ENCODE measurements around the gene TGM3. TPM values are rescaled to one million over a fixed set of nuclear protein-coding genes. Genes with fewer than 3 reads are reported as not detected.
A peak's percentile ranks its signal among the peaks of the same experiment; 100 is the strongest.

TGM3 gene
- total RNA-seq, 1 experiment from 2014 or later = not detected

DNA sequence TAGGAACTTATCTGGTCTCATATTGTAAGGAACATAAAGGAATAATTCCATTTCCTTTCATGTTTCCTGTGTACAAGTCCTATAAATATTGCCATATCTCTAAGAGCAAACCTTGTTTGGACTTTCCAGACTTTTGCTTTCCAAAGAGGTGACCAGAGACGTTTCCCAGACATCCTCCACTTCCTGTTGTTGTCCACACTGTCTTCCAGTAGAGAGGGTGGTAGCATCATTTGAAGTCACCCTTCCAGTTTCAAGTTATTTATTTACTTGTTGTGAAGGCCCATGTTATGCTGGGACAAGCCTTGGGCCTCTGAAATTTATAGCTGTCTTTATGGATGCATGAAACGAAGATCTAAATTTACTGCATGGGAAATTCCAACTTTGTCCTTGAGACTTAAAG, 10.6 kb upstream of the TGM3 start:
- no peak for DNase-seq (ENCODE audit: low read depth)

DNA sequence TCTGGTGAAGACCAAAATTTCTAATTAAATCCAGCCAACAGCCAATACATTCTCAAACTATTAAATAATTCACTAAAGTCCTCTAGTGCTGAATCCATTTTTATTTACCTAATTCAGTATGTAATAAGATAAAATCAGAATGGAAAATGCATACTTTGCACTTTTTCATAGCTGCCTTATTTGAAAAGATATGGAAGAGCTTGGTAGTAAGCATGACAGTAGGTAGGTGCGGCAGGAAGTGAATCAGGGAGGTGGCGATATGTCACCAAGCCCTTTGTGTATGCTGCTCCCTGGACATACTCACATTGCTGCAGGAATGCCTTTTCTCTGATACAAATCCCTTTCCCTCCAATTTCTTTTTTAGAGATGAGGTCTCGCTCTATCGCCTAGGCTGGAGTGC, 10.2 kb upstream of the TGM3 start:
- DNase-seq (ENCODE audit: low read depth) = no peak

DNA sequence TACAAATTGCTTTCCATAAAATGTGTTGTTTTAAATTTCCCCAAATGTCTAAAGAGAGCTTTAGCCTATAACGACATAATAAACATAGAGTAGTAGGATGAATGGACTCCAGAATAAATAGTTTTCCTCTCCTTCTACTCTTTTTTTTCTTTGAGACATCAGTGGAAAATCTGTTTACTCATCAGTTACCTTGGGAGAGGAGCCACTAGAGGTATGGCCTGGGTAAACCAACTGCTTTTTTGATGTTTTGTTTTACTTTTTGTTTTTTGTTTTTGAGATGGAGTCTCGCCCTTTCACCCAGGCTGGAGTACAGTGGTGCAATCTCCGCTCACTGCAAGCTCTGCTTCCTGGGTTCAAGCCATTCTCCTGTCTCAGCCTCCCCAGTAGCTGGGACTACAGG, 8.3 kb upstream of the TGM3 start:
- DNase-seq (ENCODE audit: low read depth) = no peak

GRCh38 chr20:2289475-2289874, 6.3 kb upstream of the TGM3 start:
- no peak for DNase-seq (ENCODE audit: low read depth)

DNA sequence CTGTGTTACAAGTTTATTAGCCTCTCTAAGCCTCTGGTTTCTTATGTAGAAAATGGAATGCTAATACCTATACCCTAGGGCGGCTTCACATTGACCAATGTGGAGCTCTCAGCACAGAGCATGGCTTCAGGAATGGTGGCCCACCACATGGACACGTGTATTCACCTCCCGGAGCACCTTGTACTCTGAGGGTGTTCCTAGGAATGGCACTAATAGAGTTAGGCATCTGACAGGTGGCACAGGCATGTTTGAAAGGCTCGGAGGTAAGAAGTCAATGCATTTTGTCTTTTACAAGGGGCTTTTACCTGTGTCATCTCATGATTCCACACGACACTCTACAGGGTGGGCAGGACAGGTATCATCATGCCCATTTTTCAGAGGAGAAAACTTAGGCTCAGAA, 5.3 kb upstream of the TGM3 start:
- DNase-seq (ENCODE audit: low read depth) = no peak

DNA sequence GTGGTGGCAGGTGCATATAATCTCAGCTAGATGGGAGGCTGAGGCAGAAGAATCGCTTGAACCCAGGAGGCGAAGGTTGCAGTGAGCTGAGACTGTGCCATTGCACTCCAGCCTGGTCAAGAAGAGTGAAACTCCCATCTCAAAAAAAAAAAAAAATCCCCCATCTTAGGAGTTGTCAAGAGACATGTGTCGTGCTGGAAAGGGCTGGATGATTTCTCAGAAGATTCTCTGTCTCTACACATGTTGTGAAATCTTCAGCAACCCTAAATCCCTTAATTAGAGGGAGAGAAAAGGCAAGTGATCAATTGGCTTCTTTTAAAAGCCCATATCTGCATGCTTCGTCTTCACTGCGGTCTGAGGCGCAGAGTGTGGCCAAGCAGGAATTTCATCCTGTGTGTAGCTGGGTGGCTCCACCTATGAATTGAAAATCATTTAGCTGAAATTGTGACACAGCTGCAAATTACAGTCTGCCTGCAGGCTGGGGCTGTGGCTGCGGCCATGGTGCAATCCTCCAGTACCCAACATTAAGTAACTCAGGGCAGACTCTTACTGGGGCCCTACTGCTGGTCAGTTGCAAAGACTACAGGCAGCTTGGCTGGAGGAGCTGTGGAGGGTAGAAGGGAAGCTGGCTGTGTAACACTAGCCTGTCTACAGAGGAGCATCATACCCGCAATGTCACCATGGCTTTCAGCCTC, 3.2 kb upstream of the TGM3 start:
- no peak for DNase-seq (ENCODE audit: low read depth)

GRCh38 chr20:2293486-2293885, 2.3 kb upstream of the TGM3 start:
- DNase-seq (ENCODE audit: low read depth) = no peak

DNA sequence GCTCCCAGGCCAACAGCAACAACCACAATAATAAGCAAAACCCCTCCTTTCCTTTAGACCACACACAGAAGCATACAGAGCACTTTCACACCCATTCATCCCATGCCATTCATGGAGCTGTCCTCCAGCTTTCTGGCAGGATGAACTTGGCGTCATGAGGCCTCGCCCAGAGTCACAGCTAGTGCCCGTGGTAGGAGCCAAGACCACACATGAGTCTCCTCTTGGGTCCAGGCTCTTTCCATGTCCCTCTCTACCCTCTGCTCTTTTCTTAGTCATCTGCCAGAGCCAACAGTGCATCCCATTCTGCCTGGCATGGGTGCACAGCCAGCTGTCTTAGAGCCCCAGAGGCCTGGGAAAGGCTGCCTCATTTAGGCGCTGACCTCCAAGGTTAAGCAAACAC, 1.8 kb upstream of the TGM3 start:
- DNase-seq (ENCODE audit: low read depth) = no peak

DNA sequence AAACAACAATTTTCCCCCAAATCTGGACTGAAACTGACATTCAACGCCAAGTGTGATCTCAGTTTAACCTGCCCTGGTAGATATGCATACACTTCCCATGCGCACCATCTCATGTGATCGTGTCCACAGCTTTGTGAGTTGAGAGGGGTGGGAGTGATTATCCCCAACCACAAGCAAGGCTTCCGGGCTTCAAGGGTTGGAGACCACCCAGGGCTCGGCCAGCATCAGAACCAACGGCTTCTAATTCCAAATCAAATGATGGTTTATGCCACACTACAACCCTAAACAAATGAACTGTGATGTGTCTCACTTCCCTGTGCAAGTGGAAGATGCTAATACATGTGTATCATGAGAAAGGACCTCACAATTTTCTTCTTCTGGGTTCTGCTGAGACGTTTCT, 515 bp upstream of the TGM3 start:
- no peak for DNase-seq (ENCODE audit: low read depth)

DNA sequence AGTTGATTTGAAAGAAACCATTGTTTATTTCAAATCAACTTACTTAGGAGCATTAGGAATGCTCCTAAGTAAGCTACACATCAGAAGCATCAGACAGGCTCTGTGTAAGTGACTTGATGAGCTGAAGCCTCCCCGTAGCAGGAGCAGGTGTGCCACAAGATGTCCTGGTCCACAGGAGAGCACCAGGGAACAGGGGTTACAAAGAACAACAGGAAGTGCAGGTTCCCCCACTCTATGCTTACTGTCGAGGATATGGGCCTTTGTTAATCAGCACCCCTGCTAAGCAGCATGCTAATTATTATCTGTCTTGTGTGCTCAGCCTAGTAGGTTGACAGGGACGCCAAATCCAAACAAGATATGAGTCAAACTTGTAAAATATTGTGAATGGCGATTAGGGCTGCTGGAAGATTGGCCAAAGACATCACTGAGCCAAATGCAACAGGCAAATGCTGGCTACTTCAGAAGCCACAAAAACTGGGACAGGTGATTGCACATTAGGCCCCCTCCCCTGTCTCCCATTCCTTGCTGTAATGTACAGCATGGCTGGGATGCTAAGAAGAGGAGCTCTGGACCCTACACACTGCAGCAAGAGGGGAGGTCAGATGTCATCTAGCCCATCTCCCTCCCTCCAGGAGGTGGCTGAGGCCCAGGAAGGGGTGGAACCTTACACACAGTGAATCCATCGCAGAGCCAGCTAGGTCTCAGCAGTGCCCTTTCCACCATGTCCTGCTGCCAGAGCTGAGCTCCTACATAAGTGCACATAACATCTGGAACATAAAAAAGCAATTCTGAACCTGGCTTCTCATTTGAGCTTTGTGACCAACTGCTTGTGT, 939 bp downstream of the TGM3 start:
- no peak for DNase-seq (ENCODE audit: low read depth)

- DNase-seq (ENCODE audit: low read depth) = no peak
Measured at GRCh38 chr20:2297357-2297728, 1.5 kb downstream of the TGM3 start.

- DNase-seq (ENCODE audit: low read depth) = no peak
Measured at GRCh38 chr20:2298116-2298515, 2.3 kb downstream of the TGM3 start.

DNA sequence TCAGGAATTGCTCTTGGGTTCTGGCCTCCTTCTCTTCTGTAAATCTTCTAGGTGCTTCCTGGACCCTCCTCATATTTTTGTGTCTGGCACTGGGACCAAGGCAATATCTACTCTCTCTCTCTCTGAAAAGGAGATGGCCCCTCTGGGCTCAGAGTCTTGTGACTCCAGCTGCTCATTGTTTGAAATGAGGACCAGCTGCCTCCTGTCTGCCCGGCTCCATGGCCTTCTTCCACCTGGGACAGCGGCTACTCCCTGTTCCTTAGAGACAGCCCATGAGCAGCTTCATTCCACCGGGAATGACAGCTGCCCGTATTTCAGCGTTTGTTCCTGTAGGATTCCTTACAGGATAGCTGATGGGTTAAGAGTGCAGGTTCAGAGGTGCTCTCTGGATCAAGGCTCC, 2.9 kb downstream of the TGM3 start:
- DNase-seq (ENCODE audit: low read depth) = no peak

DNA sequence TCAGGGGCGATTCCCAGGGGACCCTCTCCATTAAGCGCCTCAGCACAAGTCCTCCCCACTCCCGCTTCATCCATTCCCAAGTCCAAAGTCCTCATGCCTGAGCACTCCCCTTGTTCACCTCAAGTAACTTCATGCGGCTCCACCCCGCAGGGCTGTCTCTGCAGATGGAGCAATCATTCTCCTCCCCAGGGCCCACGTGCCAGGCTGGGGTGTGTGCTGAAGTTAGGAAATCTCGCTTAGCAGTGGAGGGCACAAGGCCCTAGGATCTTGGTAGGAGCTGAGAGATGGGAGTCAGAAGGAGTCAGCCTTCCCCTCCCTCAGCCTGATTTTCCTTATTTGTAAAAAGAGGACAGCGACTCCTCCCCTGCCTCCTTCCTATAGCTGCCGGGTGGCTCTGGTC, 3.5 kb downstream of the TGM3 start:
- DNase-seq (ENCODE audit: low read depth) = no peak

GRCh38 chr20:2300002-2300401, 4.2 kb downstream of the TGM3 start:
- DNase-seq (ENCODE audit: low read depth) = no peak

DNA sequence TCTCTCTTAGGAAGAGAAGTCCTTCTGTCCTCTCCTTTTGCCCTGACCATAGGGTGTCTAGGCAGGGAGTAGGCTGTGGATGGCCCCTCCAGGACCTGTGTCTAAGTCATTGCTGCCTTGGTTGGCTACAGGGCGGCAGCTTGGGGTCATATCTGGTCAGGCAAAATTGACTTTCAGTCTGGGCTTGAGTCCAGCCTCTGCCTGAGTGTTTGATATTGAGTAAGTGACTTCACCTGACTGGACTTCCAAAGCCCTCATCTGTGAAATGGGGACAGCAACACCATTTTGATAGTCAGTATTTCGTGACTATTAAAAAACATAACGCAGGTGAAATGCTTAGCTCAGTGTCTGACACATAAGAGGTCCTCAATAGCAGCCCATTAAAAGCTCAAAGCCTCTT, 4.6 kb downstream of the TGM3 start:
- DNase-seq (ENCODE audit: low read depth) = no peak

GRCh38 chr20:2301164-2301622, 5.4 kb downstream of the TGM3 start:
- peak; percentile 5 for DNase-seq (ENCODE audit: low read depth)

DNA sequence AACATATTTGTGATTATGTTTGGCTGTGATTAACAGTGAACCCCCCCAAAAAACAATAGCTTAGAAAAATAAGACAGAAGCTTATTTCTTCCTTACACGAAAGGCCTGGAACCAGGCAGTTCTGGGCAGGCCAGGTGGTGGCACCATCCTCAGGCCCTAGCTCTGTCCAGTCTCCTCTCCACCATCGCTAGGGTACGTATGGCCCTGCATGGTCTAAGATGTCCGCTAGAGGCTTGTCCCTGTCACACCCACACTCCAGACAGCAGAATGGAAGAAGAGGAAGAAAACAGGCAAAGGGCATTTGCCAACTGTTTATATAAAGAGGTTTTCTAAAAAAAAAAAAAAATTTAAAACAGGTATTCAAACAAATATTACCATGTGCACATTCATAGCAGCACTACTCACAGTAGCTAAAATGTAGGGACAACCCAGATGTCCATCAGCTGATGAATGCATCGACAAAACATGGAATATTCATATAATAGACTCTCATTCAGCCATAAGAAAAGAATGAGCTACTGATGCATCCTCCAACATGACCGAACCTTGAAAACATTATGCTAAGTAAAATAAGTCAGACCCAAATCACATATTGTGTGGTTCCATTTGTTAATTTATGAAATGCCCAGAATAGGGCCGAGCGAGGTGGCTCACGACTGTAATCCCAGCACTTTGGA, 6.7 kb downstream of the TGM3 start:
- DNase-seq (ENCODE audit: low read depth) = no peak

- DNase-seq (ENCODE audit: low read depth) = no peak
Measured at GRCh38 chr20:2303673-2304072, 7.9 kb downstream of the TGM3 start.

- DNase-seq (ENCODE audit: low read depth) = no peak
Measured at GRCh38 chr20:2304180-2304579, 8.4 kb downstream of the TGM3 start.

GRCh38 chr20:2305029-2305428, 9.2 kb downstream of the TGM3 start:
- no peak for DNase-seq (ENCODE audit: low read depth)

DNA sequence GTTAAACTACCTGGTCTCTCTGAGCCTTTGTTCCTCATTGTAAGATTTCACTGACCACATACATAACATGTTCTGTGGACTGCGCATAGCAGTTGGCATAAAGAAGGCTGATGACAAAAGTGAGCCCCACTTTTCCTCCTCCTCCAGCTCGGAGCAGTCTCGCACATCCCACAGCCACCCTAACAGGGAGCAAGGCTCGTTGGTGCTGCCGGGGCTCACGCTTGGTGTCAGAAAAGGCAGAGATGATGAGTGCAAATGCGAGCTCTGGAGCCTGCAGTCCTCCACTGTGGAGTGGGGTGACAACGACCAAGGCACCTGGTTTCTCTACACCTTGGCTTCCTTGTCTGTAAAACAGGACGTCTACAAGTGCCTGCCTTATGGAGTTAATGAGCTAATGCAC, 9.7 kb downstream of the TGM3 start:
- DNase-seq (ENCODE audit: low read depth) = no peak

DNA sequence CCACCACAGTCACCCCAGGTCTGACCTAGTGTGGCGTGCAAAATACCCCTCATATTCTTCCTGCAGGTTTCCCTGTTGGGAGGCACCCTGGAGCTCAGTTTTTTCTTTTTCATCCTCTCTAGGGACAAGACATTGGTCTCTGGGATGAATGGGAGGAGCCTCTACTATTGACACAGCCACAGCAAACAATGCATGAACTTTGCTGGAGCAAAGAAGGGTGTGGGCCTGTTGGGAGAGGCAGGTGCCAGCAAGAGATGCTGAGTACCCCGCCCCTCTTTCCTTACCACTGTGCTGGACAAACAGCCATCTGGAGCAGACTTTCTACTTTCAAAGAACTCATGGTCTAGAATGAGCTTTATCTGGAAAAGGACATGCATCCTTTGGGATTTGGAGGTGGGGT, 10.1 kb downstream of the TGM3 start:
- DNase-seq (ENCODE audit: low read depth) = no peak
